HK-2 (cell line): ENCODE results near the gene ATG4C.
"Not testable (repeated sequence)": the region's sequence is repeated elsewhere in the genome, so short reads cannot be mapped to it uniquely, and the experiment has no call there.

Experiments used
- DNase-seq: peaks from one replicate; pipeline ENCODE4 v3.0.0-alpha.2; 2018; ENCODE audit not compliant: unreplicated experiment

Gene ATG4C

GRCh38 chr1:62774971-62775595 lies 8.8 kb upstream of the ATG4C start:
- DNase-seq, result no peak

GRCh38 chr1:62778208-62778607 lies 5.7 kb upstream of the ATG4C start:
- no peak for DNase-seq

GRCh38 chr1:62781841-62782543 lies 1.9 kb upstream of the ATG4C start:
- no peak for DNase-seq

- not testable (repeated sequence) for DNase-seq
Observed at GRCh38 chr1:62782544-62783212, 1.3 kb upstream of the ATG4C start.

- no peak for DNase-seq
Observed at GRCh38 chr1:62784509-62785365, 805 bp downstream of the ATG4C start.

- no peak for DNase-seq
Observed at GRCh38 chr1:62790716-62791115, 6.8 kb downstream of the ATG4C start.

- no peak for DNase-seq
Observed at GRCh38 chr1:62794053-62794452, 10.1 kb downstream of the ATG4C start.

- no peak for DNase-seq
Observed at GRCh38 chr1:62796221-62796620, 12.3 kb downstream of the ATG4C start.

- DNase-seq, result no peak
Observed at GRCh38 chr1:62799688-62800087, 15.8 kb downstream of the ATG4C start.

- no peak for DNase-seq
Observed at GRCh38 chr1:62800281-62800680, 16.3 kb downstream of the ATG4C start.

GRCh38 chr1:62800825-62801306 lies 16.9 kb downstream of the ATG4C start:
- no peak for DNase-seq

GRCh38 chr1:62809788-62810187 lies 25.9 kb downstream of the ATG4C start:
- no peak for DNase-seq

GRCh38 chr1:62810420-62811274 lies 26.7 kb downstream of the ATG4C start:
- no peak for DNase-seq

- DNase-seq, result no peak
Observed at GRCh38 chr1:62823556-62823955, 39.6 kb downstream of the ATG4C start.

- no peak for DNase-seq
Observed at GRCh38 chr1:62826901-62827300, 43.0 kb downstream of the ATG4C start.

GRCh38 chr1:62827786-62828185 lies 43.9 kb downstream of the ATG4C start:
- DNase-seq, result not testable (repeated sequence)

- DNase-seq, result no peak
Observed at GRCh38 chr1:62832276-62832675, 48.3 kb downstream of the ATG4C start.

- no peak for DNase-seq
Observed at GRCh38 chr1:62833529-62833928, 49.6 kb downstream of the ATG4C start.

GRCh38 chr1:62834400-62834961 lies 50.5 kb downstream of the ATG4C start:
- no peak for DNase-seq

GRCh38 chr1:62836856-62837540 lies 53.1 kb downstream of the ATG4C start:
- DNase-seq, result no peak
